HepG2 (cell line): ENCODE data around the gene DUS3L. TPM values are rescaled to one million over a fixed set of nuclear protein-coding genes. Genes with fewer than 3 reads are reported as not detected.

ENCODE experiments used
- FOXK1 ChIP-seq: sonication (generic); formaldehyde crosslinking; IDR thresholded peaks from 2 replicates; pipeline ENCODE4 v1.4.0; 2020; ENCODE audit warnings: low read depth, missing genetic modification reagents, borderline replicate concordance
- FOXP1 ChIP-seq, 2 experiments: fragments of 450-650 bp in 1 of 2; IDR thresholded peaks; 2 replicates each; pipeline ENCODE4 v1.6.1; 2017 to 2018; ENCODE audit warnings: antibody characterized with exemption in 1 of 2
- MBNL3 ChIP-seq: fragments of 250-450 bp; sonication (Bioruptor Pico); conservative IDR thresholded peaks from 2 replicates; pipeline ENCODE4 v1.8.0; 2022; ENCODE audit warnings: mild to moderate bottlenecking, inconsistent platforms
- RAD21 ChIP-seq: fragments of 450-650 bp; formaldehyde crosslinking; IDR thresholded peaks from 2 replicates; pipeline ENCODE4 v1.5.0; 2020; ENCODE audit warnings: mild to moderate bottlenecking
- TGIF2 ChIP-seq: IDR thresholded peaks from 2 replicates; pipeline ENCODE4 v1.6.1; 2016; ENCODE audit warnings: control low read depth, missing compliant biosample characterization
- ZMYM3 ChIP-seq: sonication (generic); formaldehyde crosslinking; IDR thresholded peaks from 2 replicates; pipeline ENCODE4 v1.5.1; 2020; ENCODE audit warnings: mild to moderate bottlenecking, missing genetic modification reagents
- ZNF124 ChIP-seq: sonication (generic); formaldehyde crosslinking; IDR thresholded peaks from 2 replicates; pipeline ENCODE4 v1.4.0; 2020; ENCODE audit warnings: missing genetic modification reagents
- ZNF333 ChIP-seq: sonication (generic); formaldehyde crosslinking; IDR thresholded peaks from 2 replicates; pipeline ENCODE4 v1.4.0; 2020; ENCODE audit warnings: mild to moderate bottlenecking, missing genetic modification reagents, borderline replicate concordance
- ZNF629 ChIP-seq: sonication (generic); formaldehyde crosslinking; conservative IDR thresholded peaks from 2 replicates; pipeline ENCODE4 v1.5.0; 2020; ENCODE audit warnings: missing genetic modification reagents
- ZNF709 ChIP-seq: sonication (generic); formaldehyde crosslinking; IDR thresholded peaks from 2 replicates; pipeline ENCODE4 v1.5.0; 2020; ENCODE audit warnings: mild to moderate bottlenecking, missing genetic modification reagents
- polyA plus RNA-seq, 8 experiments: library from polyadenylated mRNA; depleted of rRNA in 3 of 8; stranded (reverse) in 7 of 8; unstranded in 1 of 8; fragments of >200 nt; fragmentation: Illumina TruSeq in 4 of 8; extraction: Trizol in 4 of 8; gene quantifications; 2 replicates each; pipeline versions ENCODE4 v1.2.1 to v1.2.3, GENCODE V29; 2011 to 2016; ENCODE audit warnings: low read depth in 4 of 8, missing spikeins in 1 of 8, mixed read lengths in 1 of 8; ENCODE audit not compliant: insufficient read depth in 1 of 8
- total RNA-seq, 5 experiments: library from RNA; depleted of rRNA; stranded (reverse); fragments of >200 nt; fragmentation: Illumina TruSeq; extraction: Trizol; gene quantifications; 2 replicates each; pipeline ENCODE4 v1.2.3, GENCODE V29; 2016; ENCODE audit warnings: low read depth in 1 of 5
- TF ChIP-seq, protein P1 (sequence below), 2 experiments: fragments of 450-650 bp in 1 of 2; sonication (generic) in 1 of 2; formaldehyde crosslinking in 1 of 2; IDR thresholded peaks; 2 replicates each; pipeline versions ENCODE4 v1.6.1 to v1.8.0; 2016 to 2022; ENCODE audit warnings: antibody characterized with exemption in 1 of 2, mild to moderate bottlenecking in 1 of 2, missing genetic modification reagents in 1 of 2
- TF ChIP-seq, protein P2 (sequence below): sonication (generic); formaldehyde crosslinking; conservative IDR thresholded peaks from 2 replicates; pipeline ENCODE4 v1.4.0; 2020; ENCODE audit warnings: missing genetic modification reagents
- TF ChIP-seq, protein P3 (sequence below): sonication (generic); formaldehyde crosslinking; IDR thresholded peaks from 2 replicates; pipeline ENCODE4 v1.9.0; 2021; ENCODE audit warnings: missing genetic modification reagents, borderline replicate concordance
- TF ChIP-seq, protein P4 (sequence below): sonication (generic); formaldehyde crosslinking; IDR thresholded peaks from 2 replicates; pipeline ENCODE4 v1.8.1; 2023; ENCODE audit warnings: missing genetic modification reagents, mild to moderate bottlenecking, borderline replicate concordance
- TF ChIP-seq, protein P5 (sequence below): sonication (generic); formaldehyde crosslinking; IDR thresholded peaks from 2 replicates; pipeline ENCODE4 v1.4.0; 2020; ENCODE audit warnings: mild to moderate bottlenecking, missing genetic modification reagents
- TF ChIP-seq, protein P6 (sequence below): sonication (generic); IDR thresholded peaks from 2 replicates; pipeline ENCODE4 v1.6.1; 2016; ENCODE audit warnings: low read depth, borderline replicate concordance

Gene DUS3L
- total and polyA plus RNA-seq, 2 of the 13 experiments (the other 11 are each of a cell fraction or from before 2014, with no cell fraction given), result 13.3 to 25.1 TPM

DNA sequence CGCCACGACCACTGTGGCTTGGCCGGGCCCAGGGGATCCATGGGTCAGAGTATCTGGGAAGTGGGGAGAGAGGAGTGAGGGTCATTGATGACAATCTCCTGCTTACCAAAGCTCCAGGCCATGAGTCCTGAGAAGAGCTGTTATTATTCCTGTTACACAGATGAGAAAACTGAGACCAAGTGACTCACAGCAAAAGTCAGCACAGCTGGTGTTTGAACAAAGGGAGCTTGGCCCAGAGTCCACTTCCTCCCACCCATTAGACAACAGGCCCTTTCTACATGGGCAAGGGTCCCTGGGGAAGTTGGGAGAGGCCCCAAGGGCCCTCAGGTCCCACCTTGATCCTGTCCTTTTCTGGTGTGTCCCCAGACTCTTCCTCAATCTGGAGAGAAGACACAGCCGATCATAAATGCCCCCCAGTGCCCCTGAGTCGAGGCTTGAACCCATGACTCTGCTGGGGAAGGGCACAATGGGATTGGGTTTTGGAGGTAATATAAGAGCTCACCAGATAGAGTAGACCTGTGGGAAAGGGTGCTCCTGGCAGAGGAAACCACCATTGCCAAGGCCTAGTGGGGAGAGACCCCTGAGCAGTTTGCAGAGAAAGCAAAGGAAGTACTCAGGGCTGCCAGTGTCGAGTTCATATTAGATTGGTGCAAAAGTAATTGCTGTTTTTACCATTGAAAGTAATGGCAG is 41.7 kb upstream of the DUS3L start (continued):
- TF ChIP-seq, protein P1, sequence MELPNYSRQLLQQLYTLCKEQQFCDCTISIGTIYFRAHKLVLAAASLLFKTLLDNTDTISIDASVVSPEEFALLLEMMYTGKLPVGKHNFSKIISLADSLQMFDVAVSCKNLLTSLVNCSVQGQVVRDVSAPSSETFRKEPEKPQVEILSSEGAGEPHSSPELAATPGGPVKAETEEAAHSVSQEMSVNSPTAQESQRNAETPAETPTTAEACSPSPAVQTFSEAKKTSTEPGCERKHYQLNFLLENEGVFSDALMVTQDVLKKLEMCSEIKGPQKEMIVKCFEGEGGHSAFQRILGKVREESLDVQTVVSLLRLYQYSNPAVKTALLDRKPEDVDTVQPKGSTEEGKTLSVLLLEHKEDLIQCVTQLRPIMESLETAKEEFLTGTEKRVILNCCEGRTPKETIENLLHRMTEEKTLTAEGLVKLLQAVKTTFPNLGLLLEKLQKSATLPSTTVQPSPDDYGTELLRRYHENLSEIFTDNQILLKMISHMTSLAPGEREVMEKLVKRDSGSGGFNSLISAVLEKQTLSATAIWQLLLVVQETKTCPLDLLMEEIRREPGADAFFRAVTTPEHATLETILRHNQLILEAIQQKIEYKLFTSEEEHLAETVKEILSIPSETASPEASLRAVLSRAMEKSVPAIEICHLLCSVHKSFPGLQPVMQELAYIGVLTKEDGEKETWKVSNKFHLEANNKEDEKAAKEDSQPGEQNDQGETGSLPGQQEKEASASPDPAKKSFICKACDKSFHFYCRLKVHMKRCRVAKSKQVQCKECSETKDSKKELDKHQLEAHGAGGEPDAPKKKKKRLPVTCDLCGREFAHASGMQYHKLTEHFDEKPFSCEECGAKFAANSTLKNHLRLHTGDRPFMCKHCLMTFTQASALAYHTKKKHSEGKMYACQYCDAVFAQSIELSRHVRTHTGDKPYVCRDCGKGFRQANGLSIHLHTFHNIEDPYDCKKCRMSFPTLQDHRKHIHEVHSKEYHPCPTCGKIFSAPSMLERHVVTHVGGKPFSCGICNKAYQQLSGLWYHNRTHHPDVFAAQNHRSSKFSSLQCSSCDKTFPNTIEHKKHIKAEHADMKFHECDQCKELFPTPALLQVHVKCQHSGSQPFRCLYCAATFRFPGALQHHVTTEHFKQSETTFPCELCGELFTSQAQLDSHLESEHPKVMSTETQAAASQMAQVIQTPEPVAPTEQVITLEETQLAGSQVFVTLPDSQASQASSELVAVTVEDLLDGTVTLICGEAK (IDR thresholded peaks at IDR 0.05), result peak; percentile 21; the same call in 1 of the 2 replicates
- TF ChIP-seq, protein P1 (CRISPR knock-in tag; IDR thresholded peaks at IDR 0.05), result no peak
- TF ChIP-seq, protein P2, sequence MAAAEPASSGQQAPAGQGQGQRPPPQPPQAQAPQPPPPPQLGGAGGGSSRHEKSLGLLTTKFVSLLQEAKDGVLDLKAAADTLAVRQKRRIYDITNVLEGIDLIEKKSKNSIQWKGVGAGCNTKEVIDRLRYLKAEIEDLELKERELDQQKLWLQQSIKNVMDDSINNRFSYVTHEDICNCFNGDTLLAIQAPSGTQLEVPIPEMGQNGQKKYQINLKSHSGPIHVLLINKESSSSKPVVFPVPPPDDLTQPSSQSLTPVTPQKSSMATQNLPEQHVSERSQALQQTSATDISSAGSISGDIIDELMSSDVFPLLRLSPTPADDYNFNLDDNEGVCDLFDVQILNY (CRISPR knock-in tag), result no peak
- no peak for TF ChIP-seq MBNL3 (CRISPR knock-in tag)
- TF ChIP-seq, protein P3, sequence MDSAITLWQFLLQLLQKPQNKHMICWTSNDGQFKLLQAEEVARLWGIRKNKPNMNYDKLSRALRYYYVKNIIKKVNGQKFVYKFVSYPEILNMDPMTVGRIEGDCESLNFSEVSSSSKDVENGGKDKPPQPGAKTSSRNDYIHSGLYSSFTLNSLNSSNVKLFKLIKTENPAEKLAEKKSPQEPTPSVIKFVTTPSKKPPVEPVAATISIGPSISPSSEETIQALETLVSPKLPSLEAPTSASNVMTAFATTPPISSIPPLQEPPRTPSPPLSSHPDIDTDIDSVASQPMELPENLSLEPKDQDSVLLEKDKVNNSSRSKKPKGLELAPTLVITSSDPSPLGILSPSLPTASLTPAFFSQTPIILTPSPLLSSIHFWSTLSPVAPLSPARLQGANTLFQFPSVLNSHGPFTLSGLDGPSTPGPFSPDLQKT (CRISPR knock-in tag), result no peak
- TF ChIP-seq TGIF2, result no peak
- no peak for TF ChIP-seq FOXK1 (CRISPR knock-in tag)
- TF ChIP-seq, protein P4, sequence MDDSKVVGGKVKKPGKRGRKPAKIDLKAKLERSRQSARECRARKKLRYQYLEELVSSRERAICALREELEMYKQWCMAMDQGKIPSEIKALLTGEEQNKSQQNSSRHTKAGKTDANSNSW (CRISPR knock-in tag), result no peak
- TF ChIP-seq, protein P5, sequence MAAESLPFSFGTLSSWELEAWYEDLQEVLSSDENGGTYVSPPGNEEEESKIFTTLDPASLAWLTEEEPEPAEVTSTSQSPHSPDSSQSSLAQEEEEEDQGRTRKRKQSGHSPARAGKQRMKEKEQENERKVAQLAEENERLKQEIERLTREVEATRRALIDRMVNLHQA (CRISPR knock-in tag), result no peak
- no peak for TF ChIP-seq ZNF709 (CRISPR knock-in tag)
- TF ChIP-seq, protein P6, sequence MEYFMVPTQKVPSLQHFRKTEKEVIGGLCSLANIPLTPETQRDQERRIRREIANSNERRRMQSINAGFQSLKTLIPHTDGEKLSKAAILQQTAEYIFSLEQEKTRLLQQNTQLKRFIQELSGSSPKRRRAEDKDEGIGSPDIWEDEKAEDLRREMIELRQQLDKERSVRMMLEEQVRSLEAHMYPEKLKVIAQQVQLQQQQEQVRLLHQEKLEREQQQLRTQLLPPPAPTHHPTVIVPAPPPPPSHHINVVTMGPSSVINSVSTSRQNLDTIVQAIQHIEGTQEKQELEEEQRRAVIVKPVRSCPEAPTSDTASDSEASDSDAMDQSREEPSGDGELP, result peak; percentile 77; the same call in 1 of the 2 replicates
- no peak for TF ChIP-seq ZNF333 (CRISPR knock-in tag)
- TF ChIP-seq RAD21 (CRISPR knock-in tag), result no peak
- TF ChIP-seq FOXP1 (IDR thresholded peaks at IDR 0.05), result no peak
- no peak for TF ChIP-seq FOXP1 (CRISPR knock-in tag; IDR thresholded peaks at IDR 0.05)
- TF ChIP-seq ZNF629 (CRISPR knock-in tag), result peak; percentile 87
- TF ChIP-seq ZMYM3 (CRISPR knock-in tag), result peak; percentile 38; the same call in 1 of the 2 replicates
- TF ChIP-seq ZNF124 (CRISPR knock-in tag), result no peak
